Endodermal cell (in vitro differentiated cells): ENCODE measurements around the gene ITM2C. TPM values are rescaled to one million over a fixed set of nuclear protein-coding genes. Genes with fewer than 3 reads are reported as not detected.

Source experiments
- DNase-seq: peaks from one replicate; pipeline ENCODE4 v3.0.0-alpha.2; 2017
- H3K27ac ChIP-seq: 2 replicates; pipeline ENCODE4 v1.5.1; 2013; ENCODE audit warnings: mild to moderate bottlenecking, low read depth, low read length, moderate library complexity
- H3K27me3 ChIP-seq: 2 replicates; pipeline ENCODE4 v1.6.1; 2013; ENCODE audit warnings: mild to moderate bottlenecking, low read length, moderate library complexity; ENCODE audit not compliant: insufficient read depth, control insufficient read depth, poor library complexity, severe bottlenecking
- H3K36me3 ChIP-seq: 2 replicates; pipeline ENCODE4 v1.7.0; 2013; ENCODE audit warnings: mild to moderate bottlenecking, low read length, moderate library complexity; ENCODE audit not compliant: control insufficient read depth, insufficient read depth
- H3K4me1 ChIP-seq: one replicate; pipeline ENCODE4 v1.7.0; 2013; ENCODE audit warnings: low read length; ENCODE audit not compliant: control insufficient read depth, insufficient read depth
- H3K4me3 ChIP-seq: 2 replicates; pipeline ENCODE4 v1.5.1; 2013; ENCODE audit warnings: mild to moderate bottlenecking, low read length, moderate library complexity
- H3K9ac ChIP-seq: 2 replicates; pipeline ENCODE4 v1.6.1; 2013; ENCODE audit warnings: mild to moderate bottlenecking, low read length, moderate library complexity; ENCODE audit not compliant: poor library complexity, severe bottlenecking; ENCODE audit errors: extremely low read depth
- H3K9me3 ChIP-seq: 2 replicates; pipeline ENCODE4 v1.6.1; 2013; ENCODE audit warnings: mild to moderate bottlenecking, low read length, moderate library complexity; ENCODE audit not compliant: control insufficient read depth
- H3K27ac Mint-ChIP-seq: 2 replicates; pipeline ENCODE4 v1.8.0; 2020; ENCODE audit warnings: mixed read lengths
- H3K27me3 Mint-ChIP-seq: 2 replicates; pipeline ENCODE4 v1.8.0; 2021; ENCODE audit warnings: mild to moderate bottlenecking, mixed read lengths; ENCODE audit not compliant: insufficient read depth
- H3K36me3 Mint-ChIP-seq: 2 replicates; pipeline ENCODE4 v1.8.0; 2020; ENCODE audit warnings: low read depth, mixed read lengths
- H3K4me1 Mint-ChIP-seq: 2 replicates; pipeline ENCODE4 v1.8.0; 2020; ENCODE audit warnings: mixed read lengths
- H3K4me3 Mint-ChIP-seq: 2 replicates; pipeline ENCODE4 v1.8.0; 2020; ENCODE audit warnings: mild to moderate bottlenecking, moderate library complexity, mixed read lengths
- H3K9me3 Mint-ChIP-seq: 2 replicates; pipeline ENCODE4 v1.8.0; 2020; ENCODE audit warnings: mild to moderate bottlenecking, mixed read lengths
- CTCF ChIP-seq: fragments of 200-600 bp; sonication (generic); conservative IDR thresholded peaks from 2 replicates; pipeline ENCODE4 v1.5.0; 2021; ENCODE audit warnings: antibody characterized with exemption, mild to moderate bottlenecking
- WGBS, 2 experiments: methylation state at CpG; one replicate each; pipeline versions ENCODE4 v1.1.5 to v1.1.7; 2013; ENCODE audit warnings: missing lambda C conversion rate in 2 of 2, mixed read lengths in 1 of 2; ENCODE audit not compliant: insufficient coverage in 1 of 2, insufficient read length in 1 of 2; 5-methylcytosine and 5-hydroxymethylcytosine counted together
- total RNA-seq, 2 donors: library from RNA; stranded (reverse); fragmentation: NEBNext Ultra II Directional in 1 of 2; extraction: Animal tissue kit (Norgen Biotek cat#: 25700) in 1 of 2; gene quantifications; 2 replicates in 1 of 2; 3 replicates in 1 of 2; pipeline ENCODE4 v1.2.1, GENCODE V29; 2021

ITM2C gene
- total RNA-seq, 2 donors from 2014 or later = 208 to 269 TPM

- Histone ChIP-seq H3K27me3 (no peaks in the 10 kb centered on the region), H3K27ac (no peak overlapping the region), H3K9me3 (no peaks in the 10 kb centered on the region), H3K4me3 (no peak overlapping the region), H3K36me3 (no peaks in the 10 kb centered on the region), H3K9ac (no peak overlapping the region), H3K4me1 (peaks cover 4% of the 10 kb centered on the region)
- Mint-ChIP-seq H3K27ac (no peak overlapping the region), H3K4me1 (peaks cover 3% of the 10 kb centered on the region), H3K9me3 (peaks cover 3% of the 10 kb centered on the region), H3K4me3 (no peak overlapping the region), H3K27me3 (peaks cover 6% of the 10 kb centered on the region), H3K36me3 (no peaks in the 10 kb centered on the region)
- 71% methylated on average over 3 to 6 of the region's 6 CpGs for WGBS, 2 experiments
- peak; percentile 60 for DNase-seq
- no peak for TF ChIP-seq CTCF
Observed at GRCh38 chr2:230893338-230893737, 28.6 kb downstream of the ITM2C start.

GRCh38 chr2:230893841-230894781 is 29.4 kb downstream of the ITM2C start:
- H3K27me3 Mint-ChIP-seq = peaks cover 4% of the 10 kb centered on the region
- H3K4me1 Mint-ChIP-seq = peaks cover 3% of the 10 kb centered on the region
- Histone ChIP-seq H3K9ac (no peak overlapping the region), H3K27me3 (no peaks in the 10 kb centered on the region), H3K36me3 (no peaks in the 10 kb centered on the region), H3K9me3 (no peaks in the 10 kb centered on the region), H3K4me1 (peaks cover 4% of the 10 kb centered on the region), H3K4me3 (no peak overlapping the region), H3K27ac (no peak overlapping the region)
- H3K4me3 Mint-ChIP-seq = no peak overlapping the region
- peaks cover under 1% of the 10 kb centered on the region for H3K9me3 Mint-ChIP-seq
- no peak for TF ChIP-seq CTCF
- H3K36me3 Mint-ChIP-seq = no peaks in the 10 kb centered on the region
- DNase-seq = peak; percentile 37
- no peak overlapping the region for H3K27ac Mint-ChIP-seq
- 87 to 93% methylated on average over 13 to 19 of the region's 19 CpGs for WGBS, 2 experiments

- Mint-ChIP-seq H3K4me1 (peaks cover 3% of the 10 kb centered on the region), H3K4me3 (no peak overlapping the region), H3K36me3 (no peaks in the 10 kb centered on the region), H3K9me3 (no peaks in the 10 kb centered on the region), H3K27ac (no peak overlapping the region), H3K27me3 (peaks cover 5% of the 10 kb centered on the region)
- TF ChIP-seq CTCF = no peak
- Histone ChIP-seq H3K9ac (no peak overlapping the region), H3K4me1 (peaks cover 4% of the 10 kb centered on the region), H3K4me3 (no peak overlapping the region), H3K27ac (no peak overlapping the region), H3K9me3 (no peaks in the 10 kb centered on the region), H3K27me3 (no peaks in the 10 kb centered on the region), H3K36me3 (no peaks in the 10 kb centered on the region)
- 80 to 96% methylated on average over 1 to 6 of the region's 6 CpGs for WGBS, 2 experiments
- peak; percentile 31 for DNase-seq
Observed at GRCh38 chr2:230895536-230896345, 31.0 kb downstream of the ITM2C start.
